Medulla oblongata (tissue), 1 donor: ENCODE measurements around the gene HAS3.
A peak's percentile ranks its signal among the peaks of the same experiment; 100 is the strongest.
"Not testable (repeated sequence)": the region's sequence is repeated elsewhere in the genome, so short reads cannot be mapped to it uniquely, and the experiment has no call there.

Experiments
- DNase-seq: peaks from one replicate; pipeline ENCODE4 v3.0.0-alpha.2; 2015; ENCODE audit errors: extremely low spot score

HAS3 gene

GRCh38 chr16:69105501-69106361 is at the start of gene HAS3:
Gene HAS3, plus strand, starts transcription at chr16:69105653. Its CDS starts 3,743 bp downstream, at chr16:69109396.
- peak; percentile 29 for DNase-seq

- DNase-seq: no peak
These were observed 49.5 kb upstream of the HAS3 start for GRCh38 chr16:69055980-69056379.

- DNase-seq: no peak
These were observed 49.0 kb upstream of the HAS3 start for GRCh38 chr16:69056421-69056820.

- DNase-seq: no peak
These were observed 47.8 kb upstream of the HAS3 start for GRCh38 chr16:69057400-69058378.

GRCh38 chr16:69063491-69063890 is 42.0 kb upstream of the HAS3 start:
- not testable (repeated sequence) for DNase-seq

GRCh38 chr16:69064124-69064763 is 41.2 kb upstream of the HAS3 start:
- DNase-seq: no peak

GRCh38 chr16:69064764-69065313 is 40.6 kb upstream of the HAS3 start:
- DNase-seq: no peak

GRCh38 chr16:69069504-69069903 is 35.9 kb upstream of the HAS3 start:
- no peak for DNase-seq

GRCh38 chr16:69071036-69071435 is 34.4 kb upstream of the HAS3 start:
- no peak for DNase-seq

GRCh38 chr16:69072640-69072974 is 32.8 kb upstream of the HAS3 start:
- no peak for DNase-seq

- DNase-seq: no peak
These were observed 32.2 kb upstream of the HAS3 start for GRCh38 chr16:69073181-69073702.

GRCh38 chr16:69077251-69077650 is 28.2 kb upstream of the HAS3 start:
- DNase-seq: no peak

GRCh38 chr16:69078073-69078472 is 27.4 kb upstream of the HAS3 start:
- DNase-seq: no peak

- no peak for DNase-seq
These were observed 25.8 kb upstream of the HAS3 start for GRCh38 chr16:69079697-69080096.

- no peak for DNase-seq
These were observed 22.0 kb upstream of the HAS3 start for GRCh38 chr16:69083306-69083941.

- no peak for DNase-seq
These were observed 21.2 kb upstream of the HAS3 start for GRCh38 chr16:69084289-69084688.

GRCh38 chr16:69085032-69085695 is 20.3 kb upstream of the HAS3 start:
- DNase-seq: no peak

GRCh38 chr16:69087161-69087581 is 18.3 kb upstream of the HAS3 start:
- no peak for DNase-seq

- no peak for DNase-seq
These were observed 16.8 kb upstream of the HAS3 start for GRCh38 chr16:69088684-69089083.

- DNase-seq: no peak
These were observed 16.2 kb upstream of the HAS3 start for GRCh38 chr16:69089091-69089910.
